Osteocyte (in vitro differentiated cells): Measurements from ENCODE around the gene GPN3. TPM values are rescaled to one million over a fixed set of nuclear protein-coding genes. Genes with fewer than 3 reads are reported as not detected.
"Not testable (repeated sequence)": the region's sequence is repeated elsewhere in the genome, so short reads cannot be mapped to it uniquely, and the experiment has no call there.

Experiments used
- DNase-seq: peaks from one replicate; pipeline ENCODE4 v3.0.0; 2021; ENCODE audit warnings: mixed read lengths; ENCODE audit not compliant: unreplicated experiment; ENCODE audit errors: extremely low spot score
- H3K27ac Mint-ChIP-seq: one replicate; pipeline ENCODE4 v1.8.0; 2021; ENCODE audit warnings: mild to moderate bottlenecking, mixed read lengths; ENCODE audit not compliant: unreplicated experiment
- H3K27me3 Mint-ChIP-seq: one replicate; pipeline ENCODE4 v1.8.0; 2021; ENCODE audit warnings: mixed read lengths; ENCODE audit not compliant: unreplicated experiment
- H3K36me3 Mint-ChIP-seq: one replicate; pipeline ENCODE4 v1.8.0; 2021; ENCODE audit warnings: mixed read lengths; ENCODE audit not compliant: unreplicated experiment
- H3K4me1 Mint-ChIP-seq: one replicate; pipeline ENCODE4 v1.8.0; 2021; ENCODE audit warnings: mixed read lengths; ENCODE audit not compliant: unreplicated experiment
- H3K4me3 Mint-ChIP-seq: one replicate; pipeline ENCODE4 v1.8.0; 2021; ENCODE audit warnings: mild to moderate bottlenecking, moderate library complexity, mixed read lengths; ENCODE audit not compliant: unreplicated experiment
- H3K9me3 Mint-ChIP-seq: one replicate; pipeline ENCODE4 v1.8.0; 2021; ENCODE audit warnings: mixed read lengths; ENCODE audit not compliant: unreplicated experiment
- total RNA-seq: library from RNA; stranded (reverse); gene quantifications from 2 replicates; pipeline ENCODE4 v1.2.1, GENCODE V29; 2021
- TF ChIP-seq, protein P1 (sequence below): fragments of 200-600 bp; sonication (generic); IDR thresholded peaks from 2 replicates; pipeline ENCODE4 v1.5.0; 2021; ENCODE audit warnings: antibody characterized with exemption, mild to moderate bottlenecking, moderate library complexity

The GPN3 gene
- total RNA-seq, 1 donor from 2014 or later: 16.4 TPM

DNA sequence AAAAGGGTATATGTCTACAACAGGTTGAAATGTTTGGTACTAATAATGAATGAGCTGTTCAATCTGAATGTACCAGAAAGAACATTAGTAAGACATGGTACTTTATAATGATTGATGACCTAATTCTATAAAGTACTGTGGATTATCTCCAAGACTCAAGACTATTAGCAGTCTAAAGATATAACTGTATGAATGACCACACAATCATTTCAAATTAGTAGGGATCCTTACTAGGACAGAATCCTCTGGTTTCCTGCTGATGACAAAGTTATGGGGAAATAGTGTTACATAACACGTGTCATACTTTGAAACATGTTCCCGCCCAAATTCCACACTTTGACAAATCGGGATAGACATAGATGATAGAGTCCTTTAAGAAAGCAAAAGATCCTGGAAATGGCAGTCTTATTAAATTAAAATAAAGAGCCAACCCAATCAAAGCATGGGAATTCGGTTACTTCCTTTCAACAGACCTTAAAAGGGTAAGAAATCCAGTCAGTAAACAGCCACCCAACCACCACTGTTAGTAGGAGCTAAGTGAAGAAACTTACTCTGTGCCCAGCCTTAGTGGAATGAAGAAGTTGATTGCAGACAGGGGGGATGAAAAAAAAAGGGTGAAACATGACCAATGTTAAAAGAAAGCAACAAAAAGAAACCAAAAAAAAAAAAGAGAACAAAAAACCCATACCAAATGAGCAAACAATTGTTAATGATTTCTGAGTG is 31.1 kb upstream of the GPN3 start:
- peaks cover 16% of the 10 kb centered on the region for H3K36me3 Mint-ChIP-seq
- H3K9me3 Mint-ChIP-seq: no peaks in the 10 kb centered on the region
- no peak for DNase-seq
- no peaks in the 10 kb centered on the region for H3K27me3 Mint-ChIP-seq
- H3K4me1 Mint-ChIP-seq: peaks cover 30% of the 10 kb centered on the region
- peak overlapping the region; percentile 40 for H3K27ac Mint-ChIP-seq
- no peak overlapping the region for H3K4me3 Mint-ChIP-seq
- TF ChIP-seq, protein P1, sequence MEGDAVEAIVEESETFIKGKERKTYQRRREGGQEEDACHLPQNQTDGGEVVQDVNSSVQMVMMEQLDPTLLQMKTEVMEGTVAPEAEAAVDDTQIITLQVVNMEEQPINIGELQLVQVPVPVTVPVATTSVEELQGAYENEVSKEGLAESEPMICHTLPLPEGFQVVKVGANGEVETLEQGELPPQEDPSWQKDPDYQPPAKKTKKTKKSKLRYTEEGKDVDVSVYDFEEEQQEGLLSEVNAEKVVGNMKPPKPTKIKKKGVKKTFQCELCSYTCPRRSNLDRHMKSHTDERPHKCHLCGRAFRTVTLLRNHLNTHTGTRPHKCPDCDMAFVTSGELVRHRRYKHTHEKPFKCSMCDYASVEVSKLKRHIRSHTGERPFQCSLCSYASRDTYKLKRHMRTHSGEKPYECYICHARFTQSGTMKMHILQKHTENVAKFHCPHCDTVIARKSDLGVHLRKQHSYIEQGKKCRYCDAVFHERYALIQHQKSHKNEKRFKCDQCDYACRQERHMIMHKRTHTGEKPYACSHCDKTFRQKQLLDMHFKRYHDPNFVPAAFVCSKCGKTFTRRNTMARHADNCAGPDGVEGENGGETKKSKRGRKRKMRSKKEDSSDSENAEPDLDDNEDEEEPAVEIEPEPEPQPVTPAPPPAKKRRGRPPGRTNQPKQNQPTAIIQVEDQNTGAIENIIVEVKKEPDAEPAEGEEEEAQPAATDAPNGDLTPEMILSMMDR: no peak

DNA sequence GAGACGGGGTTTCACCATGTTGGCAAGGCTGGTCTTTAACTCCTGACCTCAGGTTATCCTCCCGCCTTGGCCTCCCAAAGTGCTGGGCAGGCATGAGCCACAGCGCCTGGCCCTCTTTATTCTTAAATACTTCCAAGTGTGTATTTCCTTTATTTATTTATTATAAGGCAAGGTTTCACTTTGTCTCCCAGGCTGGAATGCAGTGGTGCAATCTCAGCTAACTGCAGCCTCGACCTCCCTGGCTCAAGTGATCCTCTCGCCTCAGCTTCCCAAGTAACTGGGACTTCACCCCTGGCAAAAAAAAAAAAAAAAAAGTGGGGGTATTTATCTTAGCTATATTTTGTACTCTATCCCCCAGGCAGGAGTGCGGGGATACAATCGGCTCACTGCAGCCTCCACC is 7.4 kb upstream of the GPN3 start:
- H3K4me1 Mint-ChIP-seq: peaks cover under 1% of the 10 kb centered on the region
- DNase-seq: no peak
- no peaks in the 10 kb centered on the region for H3K27me3 Mint-ChIP-seq
- H3K9me3 Mint-ChIP-seq: no peaks in the 10 kb centered on the region
- TF ChIP-seq, protein P1: no peak
- H3K4me3 Mint-ChIP-seq: no peak overlapping the region
- no peaks in the 10 kb centered on the region for H3K36me3 Mint-ChIP-seq
- peak overlapping the region; percentile 31 for H3K27ac Mint-ChIP-seq

- TF ChIP-seq, protein P1: no peak
- Mint-ChIP-seq H3K27ac (peak overlapping the region; percentile 92), H3K9me3 (no peaks in the 10 kb centered on the region), H3K4me1 (peaks cover 29% of the 10 kb centered on the region), H3K4me3 (peak overlapping the region; percentile 100), H3K27me3 (no peaks in the 10 kb centered on the region), H3K36me3 (peaks cover 4% of the 10 kb centered on the region)
- DNase-seq: no peak
Observed at GRCh38 chr12:110467847-110468213, 227 bp downstream of the GPN3 start.

DNA sequence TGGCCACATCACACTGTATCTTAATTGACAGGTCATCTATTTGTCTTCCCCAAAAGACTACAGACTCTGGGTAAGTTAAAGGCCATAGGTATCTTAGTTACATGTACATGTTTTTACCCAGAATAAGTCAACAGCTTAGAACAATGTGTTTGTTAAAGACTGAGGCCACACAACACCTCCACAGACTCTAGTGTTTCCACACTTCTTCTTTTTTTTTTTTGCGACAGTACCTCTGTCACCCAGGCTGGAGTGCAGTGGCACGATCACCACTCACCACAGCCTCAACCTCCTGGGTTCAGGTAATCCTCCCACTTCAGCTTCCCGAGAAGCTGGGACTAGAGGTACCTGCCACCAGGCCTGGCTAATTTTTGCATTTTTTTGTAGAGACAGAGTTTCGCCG is 1.3 kb downstream of the GPN3 start:
- no peak for DNase-seq
- TF ChIP-seq, protein P1: no peak
- Mint-ChIP-seq H3K27ac (no peak overlapping the region), H3K9me3 (no peaks in the 10 kb centered on the region), H3K4me1 (peaks cover 29% of the 10 kb centered on the region), H3K36me3 (peaks cover 7% of the 10 kb centered on the region), H3K27me3 (no peaks in the 10 kb centered on the region), H3K4me3 (peak overlapping the region; percentile 35)

DNA sequence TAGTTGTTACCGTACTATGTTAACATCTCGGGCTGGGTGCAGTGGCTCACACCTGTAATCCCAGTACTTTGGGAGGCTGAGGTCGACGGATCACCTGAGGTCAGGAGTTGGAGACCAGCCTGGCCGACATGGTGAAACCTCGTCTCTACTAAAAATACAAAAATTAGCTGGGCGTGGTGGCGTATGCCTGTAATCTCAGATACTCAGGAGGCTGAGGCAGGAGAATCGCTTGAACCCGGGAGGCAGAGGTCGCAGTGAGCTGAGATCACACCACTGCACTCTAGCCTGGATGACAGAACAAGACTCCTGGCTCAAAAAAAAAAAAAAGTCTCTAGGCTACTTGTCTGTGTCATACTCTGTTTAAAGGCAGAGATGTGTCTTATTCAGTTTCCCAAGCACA is 2.3 kb downstream of the GPN3 start:
- not testable (repeated sequence) for H3K27ac Mint-ChIP-seq, DNase-seq, H3K27me3 Mint-ChIP-seq, H3K9me3 Mint-ChIP-seq, H3K4me3 Mint-ChIP-seq, H3K36me3 Mint-ChIP-seq
- H3K4me1 Mint-ChIP-seq: peaks cover 29% of the 10 kb centered on the region
